Measurements from ENCODE around the gene ASCC2.

The ASCC2 gene

DNA sequence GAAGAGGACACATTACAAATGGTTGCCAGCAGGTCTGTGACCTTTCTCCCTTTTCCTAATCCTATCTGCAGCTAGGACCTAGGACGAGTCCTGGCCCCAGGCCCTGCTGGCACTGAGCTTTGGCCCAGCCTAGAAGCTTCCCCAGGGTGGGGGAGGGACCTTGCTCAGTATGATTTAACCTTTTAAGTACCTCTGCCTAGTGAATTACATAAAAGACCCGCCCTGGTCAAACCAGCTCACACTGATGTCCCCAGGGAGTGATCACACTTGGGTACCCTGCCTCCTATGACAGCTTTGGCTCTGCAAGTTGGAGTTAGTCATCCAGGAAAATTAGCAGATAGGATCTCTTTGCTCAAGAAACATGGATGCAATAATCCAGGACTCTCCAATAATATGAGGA, 21.9 kb downstream of the ASCC2 start:
- no peak for DNase-seq

DNA sequence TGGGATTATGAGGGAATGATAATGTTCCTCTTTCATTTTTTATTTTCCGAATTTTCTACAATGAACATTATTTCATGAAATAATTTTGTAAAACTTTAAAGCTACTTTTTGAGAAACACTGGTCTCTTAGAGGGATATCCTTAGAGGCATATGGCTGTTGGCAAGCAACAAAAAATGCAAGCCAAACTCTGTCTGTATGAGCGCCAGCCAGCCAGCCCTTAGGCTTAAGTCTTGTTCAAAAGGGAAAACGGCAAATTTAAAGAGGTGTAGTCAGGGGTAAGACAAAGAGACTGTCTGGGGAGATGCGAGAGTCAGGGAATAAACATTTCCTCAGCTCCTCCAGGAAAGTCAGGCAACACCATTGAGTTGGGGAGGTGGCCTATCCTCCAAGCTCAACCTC, 22.5 kb downstream of the ASCC2 start:
- no peak for DNase-seq

DNA sequence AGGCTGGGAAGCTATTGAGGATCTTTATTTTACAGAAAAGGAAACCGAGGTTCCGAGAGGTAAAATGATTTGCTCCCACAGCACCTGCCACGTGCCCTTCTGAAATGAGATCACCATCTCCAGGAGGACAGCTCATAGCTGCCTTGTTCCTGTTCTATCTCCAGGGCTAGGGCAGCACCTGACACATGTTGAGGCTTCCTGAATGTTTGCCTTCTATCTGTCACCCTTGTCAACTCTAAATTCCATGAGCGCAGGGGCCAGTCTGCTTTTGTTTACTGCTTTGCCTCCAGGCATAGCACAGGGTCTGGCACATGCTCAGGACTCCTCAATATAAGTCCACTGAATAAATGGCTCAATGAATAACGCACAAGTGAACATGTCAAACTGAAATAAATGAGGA, 24.1 kb downstream of the ASCC2 start:
- no peak for DNase-seq

DNA sequence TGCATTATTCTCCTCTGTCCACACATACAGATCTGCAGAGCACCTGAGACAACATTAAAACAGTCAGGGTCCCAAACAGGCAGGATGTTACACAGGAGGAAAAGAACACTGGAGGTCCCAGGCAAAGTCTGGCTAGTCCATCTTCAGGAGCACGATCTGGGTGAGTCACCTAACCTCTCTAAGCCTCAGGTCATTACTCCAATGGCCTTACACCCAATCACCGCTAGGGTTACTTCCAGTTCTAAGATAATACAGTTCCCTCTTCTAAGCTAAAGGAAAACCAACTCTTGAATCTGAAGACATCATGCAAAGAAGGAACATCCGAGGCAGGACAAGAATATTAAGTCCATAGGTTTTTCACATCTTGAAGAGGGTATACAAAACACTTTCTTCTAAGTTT, 24.5 kb downstream of the ASCC2 start:
- no peak for DNase-seq

DNA sequence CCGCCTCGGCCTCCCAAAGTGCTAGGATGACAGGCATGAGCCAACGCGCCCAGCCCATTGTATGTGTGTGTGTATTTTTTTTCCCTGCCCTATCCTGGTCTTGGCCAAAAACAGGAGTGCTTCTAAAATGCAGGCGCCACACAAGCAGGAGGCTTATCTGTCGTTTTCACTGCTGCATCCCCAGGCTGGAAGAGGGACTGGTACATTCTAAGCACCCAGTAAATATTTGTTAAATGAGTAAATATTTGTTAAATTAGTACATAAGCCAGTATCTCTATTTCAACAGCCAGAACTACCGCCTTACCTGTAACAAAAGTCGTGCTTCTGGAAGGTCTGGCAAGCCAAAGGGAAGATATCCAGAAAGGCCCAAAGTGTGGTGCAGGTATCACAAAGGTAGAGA, 24.9 kb downstream of the ASCC2 start:
- DNase-seq: no peak

DNA sequence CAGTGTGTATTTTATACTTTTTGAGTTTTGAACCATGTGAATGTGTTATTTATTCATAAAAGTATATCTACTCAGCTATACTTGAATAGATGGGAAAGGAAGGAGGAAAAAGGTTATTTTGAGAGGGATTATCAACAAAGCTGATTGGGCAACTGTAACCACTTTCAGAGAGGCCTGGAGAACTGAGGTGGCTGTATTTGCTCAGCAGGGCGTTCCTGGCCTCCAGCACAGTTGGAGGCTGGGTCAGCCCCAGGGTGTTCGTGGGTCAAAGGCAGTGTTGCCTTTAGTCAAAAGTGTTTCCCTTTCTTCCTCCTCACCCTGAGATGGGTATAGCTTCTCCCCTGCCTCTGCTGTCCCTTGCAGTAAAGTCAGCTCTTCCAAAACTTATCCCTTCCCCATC, 26.7 kb downstream of the ASCC2 start:
- DNase-seq: no peak

DNA sequence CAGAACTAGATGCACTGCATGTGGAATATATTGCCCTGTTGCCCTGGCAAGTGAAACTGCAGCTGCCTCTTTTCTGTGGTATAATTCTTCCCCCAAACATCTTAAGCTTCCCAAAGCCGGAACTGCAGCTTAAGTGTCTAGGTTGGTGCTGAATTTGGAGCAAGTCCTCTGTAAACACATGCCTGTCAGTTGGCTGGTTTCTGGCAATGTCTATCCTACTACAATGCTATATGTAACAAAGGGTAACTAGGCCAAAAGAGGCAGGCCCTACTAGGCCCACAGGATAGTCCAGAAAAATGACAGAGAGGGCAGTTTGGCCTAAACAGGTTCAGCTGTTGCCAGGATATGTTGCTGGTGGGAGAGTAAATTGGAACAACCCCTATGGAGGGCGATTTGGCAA, 27.9 kb downstream of the ASCC2 start:
- no peak for DNase-seq

DNA sequence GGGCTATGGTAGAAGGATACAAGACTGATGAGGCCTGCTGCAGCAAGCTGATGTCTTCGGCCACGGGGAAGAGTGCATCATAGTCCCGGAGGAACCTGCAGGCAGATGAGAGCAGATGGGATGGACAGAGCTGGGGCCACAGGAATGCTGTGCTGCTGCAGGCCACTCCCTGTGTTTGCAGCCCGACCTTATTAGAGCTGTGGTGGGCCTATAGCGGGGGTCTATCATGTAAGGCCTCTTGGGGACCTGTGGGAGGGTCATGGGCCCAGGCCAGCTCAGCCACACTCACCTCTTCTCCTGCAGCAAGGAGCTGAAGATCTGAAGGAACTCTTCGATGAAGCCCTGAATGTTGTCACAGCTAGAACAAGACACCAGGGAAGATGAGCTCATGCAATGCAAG, 31.9 kb downstream of the ASCC2 start:
- no peak for DNase-seq

DNA sequence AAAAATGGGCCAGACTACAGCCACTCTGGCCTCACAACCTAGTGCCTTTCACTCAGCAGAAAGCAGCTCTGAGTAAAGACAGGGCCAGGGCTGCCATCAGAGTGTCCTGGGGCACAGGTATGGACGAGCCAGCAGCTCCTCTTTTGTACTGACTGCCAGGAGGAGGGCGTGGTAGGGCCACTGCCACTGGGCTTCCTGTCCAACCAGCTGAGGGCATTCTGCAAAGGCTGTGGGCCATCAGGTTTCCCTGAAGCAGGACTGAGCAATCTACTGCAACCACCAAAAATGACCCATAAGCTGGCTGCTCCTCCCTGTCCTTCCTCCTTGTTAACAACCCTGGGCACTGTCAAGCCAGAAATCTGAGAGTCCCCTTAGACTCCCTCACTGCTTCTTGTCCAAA, 33.1 kb downstream of the ASCC2 start:
- no peak for DNase-seq

DNA sequence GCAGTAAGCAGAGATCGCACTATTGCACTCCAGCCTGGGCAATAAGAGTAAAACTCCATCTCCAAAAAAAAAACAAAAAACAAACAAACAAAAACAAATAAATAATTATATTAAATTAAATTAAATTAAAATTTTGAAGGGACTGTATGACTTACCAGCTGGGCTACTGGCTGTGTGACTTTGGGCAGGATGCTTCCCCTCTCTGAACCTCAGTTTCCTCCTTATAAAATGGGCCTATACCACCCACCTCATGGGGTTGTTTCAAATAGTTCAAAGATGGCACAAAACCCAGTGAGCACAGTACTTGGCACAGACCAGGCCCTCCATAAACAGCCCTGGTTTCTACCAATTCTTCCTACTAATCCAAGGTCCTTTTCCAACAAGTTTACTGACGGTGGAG, 34.9 kb downstream of the ASCC2 start:
- DNase-seq: no peak

DNA sequence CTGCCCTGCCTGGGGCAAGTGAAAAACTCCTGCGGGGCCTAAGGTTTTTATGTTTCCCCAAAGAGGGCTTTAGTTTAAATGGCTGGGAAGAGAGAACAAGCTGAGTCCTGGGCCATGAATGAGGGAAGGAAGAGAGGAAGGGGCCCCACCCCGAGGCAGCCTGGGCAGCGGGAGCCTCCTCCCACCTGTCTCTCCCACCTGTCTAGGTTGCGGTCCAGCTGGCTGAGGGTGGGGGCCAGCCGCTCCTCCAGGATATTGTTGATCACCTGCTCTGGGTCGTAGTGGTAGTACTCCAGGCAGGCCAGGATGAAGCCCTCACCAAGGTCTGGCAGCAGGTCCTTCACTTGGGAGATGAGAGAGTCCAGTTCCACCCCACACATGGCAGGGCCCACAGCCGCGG, 36.3 kb downstream of the ASCC2 start:
- no peak for DNase-seq

DNA sequence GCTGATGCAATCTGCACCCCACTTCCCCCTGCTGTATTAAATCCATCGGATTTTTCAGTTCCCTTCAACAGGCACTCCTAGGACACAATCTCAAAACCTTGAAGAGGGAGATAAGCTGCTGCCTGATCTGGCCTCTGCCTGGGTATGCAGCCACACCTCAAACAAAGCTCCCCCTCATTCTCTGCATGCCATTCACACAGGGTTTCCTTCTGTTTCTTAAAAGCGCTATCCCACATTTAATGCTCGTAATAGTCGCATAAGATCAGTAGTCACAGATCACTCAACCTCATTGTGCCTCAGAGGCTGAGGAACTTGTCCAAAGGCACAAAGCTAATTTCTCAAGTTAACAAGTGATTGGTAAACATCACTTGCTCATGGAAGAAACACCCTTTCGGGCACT, 36.9 kb downstream of the ASCC2 start:
- DNase-seq: no peak

DNA sequence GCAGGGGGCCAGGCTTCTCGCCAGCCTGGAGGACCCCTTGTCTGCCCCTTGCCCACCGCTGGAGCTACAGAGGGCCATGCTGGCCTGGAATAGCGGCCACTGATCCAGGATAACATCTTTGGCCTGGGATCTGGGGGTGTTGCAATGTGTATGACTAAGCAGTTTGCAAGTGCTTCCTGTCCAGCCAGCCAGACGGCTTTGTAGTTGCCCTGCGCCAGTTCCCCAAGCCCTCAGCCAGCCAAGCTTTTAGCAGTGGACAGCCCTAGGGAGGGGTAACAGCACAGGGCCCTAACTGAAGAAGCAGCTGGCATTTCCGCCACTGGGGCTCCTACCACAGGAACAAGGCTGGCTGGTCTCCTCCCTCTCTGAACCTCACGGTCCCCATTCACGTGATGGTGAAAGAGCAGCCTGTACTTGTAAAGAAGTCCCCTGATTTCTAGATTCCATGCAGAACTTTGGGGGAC, 38.8 kb downstream of the ASCC2 start:
- no peak for DNase-seq

DNA sequence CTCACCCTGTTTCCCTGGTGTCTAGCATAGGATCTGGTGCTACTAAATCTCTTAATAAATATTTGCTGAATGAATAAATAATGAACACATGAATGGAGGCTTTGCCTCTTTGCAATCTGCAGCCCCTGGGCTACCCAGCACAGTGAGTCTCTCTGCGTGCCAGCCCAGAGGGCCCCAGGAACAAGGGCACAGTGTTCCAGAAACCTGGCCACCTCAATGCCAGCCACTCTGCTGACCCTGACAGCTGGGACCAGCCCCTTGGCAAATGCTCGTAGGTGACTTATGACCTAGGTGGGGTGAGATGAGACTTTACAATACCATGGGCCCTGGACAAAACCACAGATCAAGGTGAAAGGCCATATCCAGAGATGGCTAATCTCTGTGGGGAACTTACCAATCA, 39.3 kb downstream of the ASCC2 start:
- no peak for DNase-seq

DNA sequence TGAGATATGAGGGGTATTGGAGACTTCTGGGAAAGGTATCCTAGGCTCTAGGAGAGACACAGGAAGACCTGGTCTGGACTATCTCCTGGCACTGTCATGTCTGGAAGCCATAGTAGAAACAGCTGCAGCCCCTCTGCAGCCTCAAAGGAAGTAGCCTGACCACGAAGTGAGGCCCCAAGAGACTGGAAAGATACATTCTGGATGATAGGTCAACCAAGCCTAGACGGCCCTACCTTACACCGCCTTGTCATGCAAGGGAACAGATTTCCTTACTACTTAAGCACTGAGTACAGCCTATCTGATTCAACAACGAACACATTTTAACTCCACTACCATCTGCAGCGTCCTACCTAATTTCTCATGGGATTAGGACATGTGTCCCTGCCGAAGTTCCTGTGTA, 39.8 kb downstream of the ASCC2 start:
- DNase-seq: no peak

DNA sequence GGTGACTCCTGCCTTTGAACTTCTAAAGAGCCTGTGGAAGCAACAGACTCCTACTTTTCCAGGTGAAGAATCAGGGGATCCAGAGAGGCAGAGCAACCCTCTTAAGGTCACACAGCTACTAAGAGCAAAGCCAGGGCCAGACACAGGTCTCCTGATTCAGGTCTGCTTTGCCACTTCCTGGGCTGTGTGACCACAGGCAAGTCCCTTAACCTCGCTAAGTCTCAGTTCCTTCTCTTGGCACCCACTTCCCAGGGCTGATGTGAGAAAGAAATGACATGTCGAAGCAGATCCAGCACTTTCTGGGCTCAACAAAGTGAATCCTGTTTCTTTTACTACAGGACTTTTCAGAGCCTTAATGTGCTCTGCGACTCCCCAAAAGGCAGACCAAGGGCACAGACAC, 40.7 kb downstream of the ASCC2 start:
- DNase-seq: no peak

DNA sequence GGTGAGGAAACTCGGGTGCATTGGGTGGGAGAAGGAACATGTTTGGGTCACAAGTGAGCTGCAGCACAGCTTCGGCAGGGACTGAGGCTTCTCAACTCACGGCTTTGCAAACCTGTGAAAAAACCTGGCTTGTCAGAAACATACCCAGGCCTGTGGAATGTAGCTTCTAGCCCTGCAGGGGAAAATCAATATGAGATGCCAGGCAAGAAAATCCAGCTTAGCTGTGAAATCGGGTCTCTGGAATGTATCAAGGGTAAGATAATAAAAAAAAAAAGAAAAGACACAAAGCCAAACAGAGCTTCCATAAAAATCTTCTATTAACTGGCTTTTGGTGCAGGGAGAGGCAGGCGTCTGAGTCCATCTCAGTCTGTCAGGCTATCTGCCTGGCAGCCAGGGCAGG, 42.4 kb downstream of the ASCC2 start:
- DNase-seq: no peak

DNA sequence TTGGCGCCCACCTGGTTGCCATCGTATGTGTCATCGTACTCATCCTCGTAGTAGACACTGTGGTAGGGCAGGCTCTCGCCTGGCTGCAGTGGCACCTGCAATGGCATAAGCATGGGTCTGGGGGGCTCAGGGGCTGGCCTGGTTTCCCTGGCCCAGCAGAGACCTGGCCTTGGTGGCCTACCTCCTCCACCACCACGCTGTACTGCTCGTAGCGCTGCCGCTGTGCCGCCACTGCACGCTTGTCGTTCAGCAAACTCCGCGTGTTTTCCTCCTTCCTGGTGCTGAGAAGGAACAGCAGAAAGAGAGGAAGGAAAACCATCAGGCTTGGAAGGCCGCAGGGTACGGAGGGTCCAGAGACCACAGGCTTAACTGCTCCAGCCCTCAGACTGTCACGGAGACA, 44.7 kb downstream of the ASCC2 start:
- DNase-seq: no peak

DNA sequence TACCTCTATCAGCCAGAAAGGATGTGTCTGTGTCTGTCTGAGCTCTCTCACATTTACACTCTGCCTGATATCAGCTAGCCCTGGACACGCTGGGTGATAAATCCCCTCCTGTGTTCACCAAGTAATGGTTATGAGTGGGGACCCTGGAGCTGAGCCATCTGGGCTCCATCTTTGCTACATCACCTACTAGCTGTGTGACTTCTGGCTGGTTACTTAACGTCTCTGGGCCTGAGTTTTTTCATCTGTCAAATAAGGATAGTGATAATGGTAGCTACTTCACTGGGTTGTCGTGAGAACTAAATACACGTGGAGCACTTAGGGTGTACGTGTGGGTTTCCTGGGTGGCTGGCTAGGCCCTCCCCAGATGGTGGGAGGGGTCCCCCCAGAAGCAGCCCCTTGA, 48.0 kb downstream of the ASCC2 start:
- no peak for DNase-seq

DNA sequence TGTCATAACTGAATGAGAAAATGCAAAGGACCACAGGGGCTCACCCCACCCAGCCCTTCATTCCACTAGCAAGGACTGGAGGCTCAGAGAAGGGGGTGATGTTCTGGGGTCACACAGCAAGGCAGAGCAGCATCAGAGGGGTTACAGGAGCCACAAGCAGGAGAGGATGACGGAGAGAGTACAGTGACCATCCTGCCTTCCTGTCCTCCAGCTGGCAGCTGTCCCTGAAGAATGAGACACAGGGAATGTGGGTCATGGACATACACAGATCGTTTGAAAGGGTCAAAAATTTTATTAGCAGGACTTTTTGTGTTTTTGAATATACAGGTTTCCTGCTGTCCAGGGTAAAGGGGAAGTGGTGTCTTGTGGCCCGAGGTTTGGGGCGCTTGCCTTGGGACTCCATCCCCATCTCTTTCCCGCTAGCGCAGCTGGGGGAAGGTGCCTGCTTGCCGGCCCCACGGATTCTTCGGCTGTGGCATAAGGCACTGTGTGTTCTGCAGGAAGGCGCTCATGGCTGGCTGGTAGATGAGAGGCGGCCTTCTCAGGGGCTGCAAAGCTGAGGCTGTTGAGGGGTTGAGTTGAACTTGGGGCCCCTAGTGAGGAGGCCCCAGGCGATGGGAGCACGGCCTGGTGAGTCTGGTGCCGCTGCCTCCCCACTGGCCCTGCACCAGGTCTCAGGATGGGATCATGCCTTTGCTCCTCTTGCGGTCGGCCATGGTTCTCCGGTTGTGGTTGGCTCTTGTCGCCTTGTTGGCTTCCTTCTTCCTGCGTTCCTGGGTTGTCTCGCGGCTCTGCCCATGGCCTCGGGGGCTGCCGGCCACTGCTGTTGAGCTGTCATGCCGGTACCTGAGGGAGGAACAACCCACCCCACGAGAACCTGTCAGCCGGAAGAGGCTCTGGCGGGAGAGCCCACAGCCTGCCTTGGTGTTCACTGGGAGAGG, 49.5 kb downstream of the ASCC2 start:
- DNase-seq: no peak

DNA sequence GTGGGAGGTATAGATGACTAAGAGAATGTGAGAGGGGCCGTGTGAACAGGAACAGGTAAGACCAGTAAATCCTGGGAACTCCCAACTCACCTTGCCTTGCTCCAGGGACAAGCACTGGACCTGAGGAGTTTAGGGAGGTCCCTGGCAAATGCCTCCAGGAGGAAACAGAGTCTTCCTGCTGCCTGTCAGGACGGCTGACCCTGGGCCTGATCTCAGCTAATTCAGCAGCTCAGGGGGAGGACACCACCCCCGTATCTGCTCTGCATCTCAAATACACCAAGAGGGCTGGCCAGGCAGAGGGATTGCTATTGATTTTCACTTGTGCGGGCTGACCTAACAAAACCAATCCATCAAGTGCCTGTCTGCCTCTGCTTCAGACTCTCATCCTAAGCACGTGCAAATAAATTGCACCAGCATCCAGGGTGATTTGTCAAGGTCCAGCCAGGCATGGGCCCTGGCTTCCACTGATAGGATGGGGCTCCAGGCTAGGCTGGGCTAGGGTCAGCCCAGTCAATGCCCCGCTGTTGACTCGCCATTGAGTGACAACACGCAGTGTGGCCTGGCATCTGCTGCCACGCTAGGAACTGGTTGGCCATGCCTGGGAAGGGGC, 50.6 kb downstream of the ASCC2 start:
- no peak for DNase-seq

DNA sequence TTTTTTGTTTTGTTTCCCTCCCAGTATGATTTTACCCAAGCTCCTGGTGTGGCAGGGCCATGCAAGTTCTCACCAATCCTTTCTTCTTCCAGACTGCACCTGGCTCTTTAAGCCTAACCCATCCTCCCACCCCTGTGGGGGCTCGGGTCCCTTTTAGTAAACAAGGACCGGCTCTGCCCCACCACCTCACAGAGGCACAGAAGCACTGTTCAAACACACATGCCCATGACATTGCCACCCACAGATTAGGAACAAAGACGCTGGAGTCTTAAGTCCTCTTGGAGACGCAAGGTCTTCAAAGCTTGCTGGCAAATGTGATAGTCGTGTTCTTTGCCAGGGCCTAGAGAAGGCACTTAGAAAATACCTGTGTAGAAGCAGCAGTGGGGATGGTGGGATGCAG, 52.0 kb downstream of the ASCC2 start:
- DNase-seq: no peak

DNA sequence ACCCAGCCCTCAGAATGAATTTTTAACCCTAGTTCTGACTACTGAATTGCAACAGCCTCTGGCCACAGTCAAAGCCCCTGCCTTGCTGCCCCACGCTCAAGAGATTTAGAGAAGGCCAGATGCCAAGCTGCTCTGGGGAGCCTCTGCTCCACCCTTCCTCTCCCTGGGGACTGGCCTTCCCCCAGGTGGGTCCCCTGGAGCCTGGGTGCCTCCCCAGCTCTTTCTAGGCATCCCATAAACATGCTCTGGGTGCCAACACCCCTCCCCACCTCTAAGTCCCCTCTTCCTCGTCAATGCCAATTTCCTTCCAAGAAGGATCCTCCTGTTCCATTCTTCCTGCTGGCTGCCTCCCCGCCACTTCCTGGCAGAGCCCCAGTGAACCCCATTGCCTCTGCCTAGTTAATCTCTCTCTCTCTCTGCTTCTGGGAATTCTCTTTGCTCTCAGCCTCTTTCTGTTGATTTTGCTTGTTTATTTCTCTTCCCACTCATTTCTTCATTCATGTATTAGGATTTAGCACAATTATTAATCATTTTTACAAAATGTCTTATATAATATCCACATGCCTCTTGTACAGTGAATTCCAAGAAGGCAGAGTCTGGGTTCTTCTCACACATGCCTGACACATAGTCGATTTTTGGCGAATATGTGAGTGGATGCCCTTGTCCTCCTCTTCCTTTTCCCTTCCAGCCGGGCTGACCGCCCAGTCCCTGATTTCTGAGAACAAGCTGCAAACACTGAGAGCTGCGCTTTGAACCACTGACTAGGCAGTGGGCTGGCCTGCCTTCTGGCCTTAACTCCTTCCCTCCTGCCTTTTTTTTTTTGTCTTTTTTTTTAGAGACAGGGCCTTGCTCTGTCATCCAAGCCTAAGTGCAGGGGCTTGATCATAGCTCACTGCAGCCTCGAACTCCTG, 53.4 kb downstream of the ASCC2 start:
- DNase-seq: no peak

Data from activated naive CD4-positive, alpha-beta T cell (primary cell).